ACHN (cell line): Measurements from ENCODE around the gene NDUFAF8.

Experiments
- DNase-seq: peaks from one replicate; pipeline ENCODE4 v3.0.0-alpha.2; 2015
- in situ Hi-C: cut with HindIII; loops from 2 replicates; pipeline ENCODE4 v1.10.0; 2017; ENCODE audit warnings: low sequenced_read_pairs, low pct_ligation_motif_present, low pct_unique_long_range_greater_than_20kb

Gene NDUFAF8

DNA sequence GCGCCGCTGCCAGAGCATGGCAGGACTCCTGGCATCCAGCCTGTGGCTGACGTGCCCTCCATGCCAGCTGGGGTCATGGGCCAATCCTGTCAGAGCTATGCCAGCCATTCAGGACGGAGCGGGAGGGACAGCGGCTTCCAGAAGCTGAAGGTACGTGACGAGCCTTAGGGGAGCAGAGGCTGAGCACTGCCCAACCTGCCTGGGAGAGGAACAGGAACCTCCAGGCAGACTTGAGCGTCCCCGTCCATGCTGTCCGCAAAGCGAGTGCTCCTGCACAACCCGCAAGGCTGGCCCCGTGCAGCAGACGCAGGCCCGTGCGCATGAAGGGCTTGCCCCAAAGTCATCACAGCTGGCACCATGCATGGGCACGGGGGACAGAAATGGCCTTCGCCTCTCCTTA, 21.5 kb downstream of the NDUFAF8 start:
- in situ Hi-C loops, result no loop called here
- no peak for DNase-seq

GRCh38 chr17:81261096-81261495, 22.0 kb downstream of the NDUFAF8 start:
- in situ Hi-C loops, result no loop called here
- no peak for DNase-seq

DNA sequence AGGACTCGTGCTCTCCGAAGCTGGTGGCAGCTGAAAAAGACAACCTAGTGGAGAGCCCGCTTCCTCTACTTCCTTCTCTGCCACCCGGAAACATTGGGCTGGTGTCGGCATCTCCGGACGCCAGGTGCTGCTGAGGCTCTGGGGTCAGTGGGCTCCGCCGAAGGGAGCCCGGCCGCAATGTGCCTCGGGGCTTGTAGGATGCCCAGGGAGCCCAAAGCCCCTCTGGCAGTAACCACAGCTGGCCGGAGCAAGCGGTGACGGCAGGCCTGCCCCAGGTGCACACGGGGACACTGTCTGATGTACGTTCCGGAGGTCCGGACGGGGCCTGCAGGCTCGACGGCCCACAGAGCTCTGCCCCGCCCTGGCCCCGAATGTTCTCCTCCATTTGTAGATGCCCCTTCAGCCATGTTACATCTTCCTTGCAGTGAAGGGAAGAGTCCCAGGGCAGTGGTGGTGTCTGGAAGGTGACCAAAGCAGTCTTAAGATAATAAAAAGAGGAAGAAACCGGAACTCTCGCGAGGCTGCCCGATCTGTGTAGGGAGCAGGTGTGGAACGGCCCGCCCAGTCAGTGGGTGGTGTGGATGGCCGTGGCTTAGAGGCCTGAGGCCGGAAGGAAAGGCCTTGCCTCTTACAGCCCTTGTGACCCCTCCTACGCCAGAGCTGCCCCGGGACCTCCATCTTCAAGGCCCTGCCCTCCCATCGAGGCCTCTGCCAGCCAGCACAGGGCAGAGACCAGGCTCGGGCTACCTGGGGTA, 22.6 kb downstream of the NDUFAF8 start:
- in situ Hi-C loops, result no loop called here
- DNase-seq, result no peak

DNA sequence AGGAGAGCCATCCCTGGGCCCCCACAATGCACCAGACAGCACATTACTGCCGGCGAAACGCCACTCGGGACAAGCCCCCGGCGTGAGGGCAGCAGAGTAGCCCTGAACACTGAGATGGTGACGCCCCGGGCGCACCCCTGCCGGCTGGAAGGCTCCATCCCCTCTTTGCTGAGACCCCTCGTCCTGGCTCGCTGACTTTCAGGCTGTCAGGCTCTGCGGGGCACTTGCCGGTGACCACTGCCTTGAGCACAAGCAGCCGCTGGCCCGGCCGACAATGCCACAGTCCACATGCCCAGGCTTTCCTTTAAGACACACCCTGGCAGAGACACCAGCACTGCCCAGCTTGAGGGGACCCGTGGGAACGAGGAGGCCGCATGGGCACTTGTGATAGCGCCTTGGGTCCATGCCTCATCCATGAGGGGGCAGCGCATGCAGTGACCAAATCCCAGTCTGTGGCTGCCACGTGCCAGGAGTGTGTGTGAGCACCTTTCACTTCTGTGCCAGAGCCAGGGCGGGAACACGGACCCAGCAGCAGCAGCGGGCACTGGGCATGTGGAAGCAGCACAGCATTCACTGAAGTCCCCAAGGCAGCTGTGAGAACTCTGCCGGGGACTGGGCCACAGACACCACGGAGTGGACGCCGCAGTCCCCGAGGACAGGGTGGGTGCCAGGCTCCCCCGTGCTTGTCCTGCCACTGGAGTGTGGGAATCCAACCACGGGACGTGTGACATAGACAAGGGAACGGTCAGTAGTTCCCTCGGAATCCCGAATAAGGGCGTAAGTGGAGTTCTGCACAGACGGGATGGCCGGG, 24.5 kb downstream of the NDUFAF8 start:
- in situ Hi-C loops, result no loop called here
- no peak for DNase-seq

GRCh38 chr17:81264640-81265039, 25.5 kb downstream of the NDUFAF8 start:
- in situ Hi-C loops, result no loop called here

DNA sequence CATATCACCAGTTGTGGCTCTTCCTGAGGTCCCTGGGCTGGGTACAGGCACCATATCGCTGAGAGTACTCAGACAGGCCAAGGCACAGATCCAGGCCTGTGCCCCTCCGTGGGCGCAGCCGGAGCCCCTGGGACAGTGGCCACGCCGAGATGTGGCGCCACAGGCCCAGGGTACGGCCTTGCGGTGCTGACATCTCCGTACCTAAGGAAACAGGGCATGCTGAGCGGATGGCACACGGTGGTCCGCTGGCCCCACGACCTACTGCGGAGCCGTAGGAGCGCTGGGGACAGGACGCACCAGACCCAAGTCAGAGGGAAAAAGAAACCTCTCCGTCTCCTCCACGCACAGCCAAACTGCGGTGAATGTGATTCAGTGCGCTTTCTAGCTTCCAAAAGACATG, 26.5 kb downstream of the NDUFAF8 start:
- DNase-seq, result no peak
- in situ Hi-C loops, result no loop called here

More at GRCh38 chr17:81264640-81265039, 25.5 kb downstream of the NDUFAF8 start:
- no peak for DNase-seq

- in situ Hi-C loops, result no loop called here
- DNase-seq, result no peak
These were observed 28.4 kb downstream of the NDUFAF8 start for GRCh38 chr17:81267390-81268067.

DNA sequence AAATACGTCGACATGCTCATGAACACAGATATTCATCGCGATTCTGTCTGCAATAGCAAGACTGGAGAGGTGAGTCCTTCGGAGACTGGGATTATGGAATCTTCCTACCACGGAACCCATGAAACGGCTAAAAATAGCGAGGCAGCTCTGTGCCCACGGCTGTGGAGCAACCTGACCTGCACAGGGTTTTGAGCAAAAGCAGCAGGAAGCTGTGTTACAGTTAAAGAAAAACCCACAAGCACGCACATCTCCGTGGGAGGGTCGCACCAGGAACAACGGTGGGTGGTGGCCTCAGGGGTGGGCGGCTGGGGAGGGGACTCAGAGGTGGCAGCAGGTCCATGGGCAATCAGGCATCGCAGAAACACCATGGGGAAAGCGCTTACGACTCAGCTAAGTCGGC, 31.2 kb downstream of the NDUFAF8 start:
- DNase-seq, result no peak
- in situ Hi-C loops, result no loop called here

- in situ Hi-C loops, result no loop called here
- DNase-seq, result no peak
These were observed 32.1 kb downstream of the NDUFAF8 start for GRCh38 chr17:81271226-81271625.

- in situ Hi-C loops, result no loop called here
- DNase-seq, result no peak
These were observed 33.5 kb downstream of the NDUFAF8 start for GRCh38 chr17:81272616-81273015.

GRCh38 chr17:81273698-81274470, 34.8 kb downstream of the NDUFAF8 start:
- in situ Hi-C loops, result no loop called here
- DNase-seq, result no peak

- in situ Hi-C loops, result no loop called here
These were observed 35.3 kb downstream of the NDUFAF8 start for GRCh38 chr17:81274471-81274855.

GRCh38 chr17:81276781-81277180, 37.7 kb downstream of the NDUFAF8 start:
- DNase-seq, result no peak
- in situ Hi-C loops, result no loop called here

More at GRCh38 chr17:81274471-81274855, 35.3 kb downstream of the NDUFAF8 start:
- DNase-seq, result no peak

DNA sequence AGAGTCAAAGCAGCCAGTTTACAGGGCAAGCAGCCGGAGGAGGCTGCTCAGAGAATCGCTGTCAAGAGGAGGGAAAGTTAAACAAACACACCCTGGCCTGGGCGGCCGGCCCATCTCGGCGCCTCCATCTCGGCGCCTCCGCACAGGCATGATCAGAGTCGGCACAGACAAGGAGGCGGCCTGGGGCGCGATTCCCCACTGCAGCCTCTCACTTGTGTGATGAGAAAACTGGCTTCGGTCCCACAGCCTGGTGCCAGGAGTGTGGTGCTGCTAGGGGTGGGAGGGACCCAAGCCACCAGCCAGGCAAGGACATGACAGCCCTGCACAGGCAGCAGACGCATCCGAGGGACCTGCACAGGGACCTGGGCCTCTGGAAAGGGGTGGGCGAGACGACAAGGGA, 38.3 kb downstream of the NDUFAF8 start:
- no peak for DNase-seq
- in situ Hi-C loops, result no loop called here

DNA sequence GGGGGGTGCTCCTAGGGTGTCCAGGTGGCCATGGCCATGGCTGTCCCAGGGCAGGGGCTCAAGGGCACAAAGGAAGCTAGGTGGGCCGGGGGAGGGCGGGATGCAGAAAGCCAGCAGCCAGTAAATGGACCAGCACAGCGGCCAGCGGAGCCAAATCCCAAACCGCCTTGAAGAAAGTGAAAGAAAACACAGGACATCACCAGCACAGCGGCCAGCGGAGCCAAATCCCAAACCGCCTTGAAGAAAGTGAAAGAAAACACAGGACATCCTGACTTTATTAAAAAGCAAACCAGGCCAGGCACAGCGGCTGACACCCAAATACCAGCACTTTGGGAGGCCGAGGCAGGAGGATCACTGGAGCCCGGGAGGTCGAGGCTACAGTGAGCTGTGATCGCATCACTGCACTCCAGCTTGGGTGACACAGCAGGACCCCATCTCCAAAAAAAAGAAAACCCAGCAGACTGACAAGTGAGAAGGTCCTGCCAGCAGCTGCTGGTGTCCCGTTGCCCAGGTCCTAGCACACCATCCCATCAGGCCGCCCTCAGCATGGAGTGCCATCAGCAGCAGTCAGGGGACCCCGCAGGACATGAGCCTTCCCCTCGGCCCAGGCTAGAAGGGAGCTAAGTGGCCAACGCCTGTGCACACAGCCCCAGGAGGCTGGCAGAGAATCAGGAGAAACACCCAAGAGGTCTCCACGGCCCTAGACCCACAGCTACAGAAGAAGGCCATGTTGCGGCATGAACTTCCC, 39.0 kb downstream of the NDUFAF8 start:
- in situ Hi-C loops, result no loop called here
- DNase-seq, result no peak

- DNase-seq, result no peak
- in situ Hi-C loops, result no loop called here
These were observed 39.7 kb downstream of the NDUFAF8 start for GRCh38 chr17:81278831-81279230.

DNA sequence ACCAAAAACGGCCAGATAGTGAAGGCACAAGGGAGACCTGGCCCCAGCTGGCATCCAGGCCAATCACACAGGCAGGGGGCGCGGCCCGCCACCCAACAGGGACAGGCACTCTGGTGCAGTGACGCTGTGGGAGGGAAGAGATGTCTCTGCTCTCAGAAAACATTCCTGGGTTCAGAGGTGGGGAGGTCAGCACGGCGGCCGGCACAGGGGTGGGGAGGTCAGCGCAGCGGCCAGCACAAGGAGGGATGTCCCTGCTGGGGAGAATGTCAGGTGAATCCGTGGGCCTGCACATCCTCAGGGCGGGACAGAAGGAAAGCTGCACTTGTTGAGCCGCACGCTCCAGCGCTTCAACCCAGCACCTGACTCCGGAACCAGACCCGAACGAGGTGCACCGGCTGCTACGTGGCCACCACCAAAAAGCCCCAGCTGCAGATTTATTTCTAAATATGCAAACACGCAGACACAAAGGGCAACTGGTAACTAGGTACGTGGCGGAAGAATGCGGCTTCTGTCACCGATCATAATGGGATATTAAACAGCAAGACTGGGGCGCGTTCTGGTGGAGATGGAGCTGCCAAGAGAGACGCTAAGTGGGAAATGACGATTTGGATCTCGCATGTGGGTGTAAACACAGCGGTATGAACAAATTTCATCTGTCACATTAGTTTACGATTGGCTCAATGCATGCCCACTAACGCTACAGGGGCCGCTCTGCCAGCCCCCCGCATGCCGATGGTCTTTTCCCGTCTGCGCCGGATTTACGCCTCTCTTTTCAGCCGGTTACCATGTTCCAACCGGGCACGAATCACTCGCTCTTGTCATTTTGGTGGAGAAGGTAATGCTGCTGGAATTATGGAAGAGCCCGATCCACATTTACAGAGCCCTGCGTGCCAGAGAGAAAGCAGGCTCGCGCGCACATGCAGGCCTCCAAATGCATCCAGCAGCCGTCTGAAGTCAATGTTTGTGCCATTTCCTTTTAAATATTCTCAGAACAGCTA, 40.5 kb downstream of the NDUFAF8 start:
- in situ Hi-C loops, result no loop called here
- no peak for DNase-seq
